ENCODE results near the gene ASCC2.
"Not testable (repeated sequence)": the region's sequence is repeated elsewhere in the genome, so short reads cannot be mapped to it uniquely, and the experiment has no call there.

The ASCC2 gene

DNA sequence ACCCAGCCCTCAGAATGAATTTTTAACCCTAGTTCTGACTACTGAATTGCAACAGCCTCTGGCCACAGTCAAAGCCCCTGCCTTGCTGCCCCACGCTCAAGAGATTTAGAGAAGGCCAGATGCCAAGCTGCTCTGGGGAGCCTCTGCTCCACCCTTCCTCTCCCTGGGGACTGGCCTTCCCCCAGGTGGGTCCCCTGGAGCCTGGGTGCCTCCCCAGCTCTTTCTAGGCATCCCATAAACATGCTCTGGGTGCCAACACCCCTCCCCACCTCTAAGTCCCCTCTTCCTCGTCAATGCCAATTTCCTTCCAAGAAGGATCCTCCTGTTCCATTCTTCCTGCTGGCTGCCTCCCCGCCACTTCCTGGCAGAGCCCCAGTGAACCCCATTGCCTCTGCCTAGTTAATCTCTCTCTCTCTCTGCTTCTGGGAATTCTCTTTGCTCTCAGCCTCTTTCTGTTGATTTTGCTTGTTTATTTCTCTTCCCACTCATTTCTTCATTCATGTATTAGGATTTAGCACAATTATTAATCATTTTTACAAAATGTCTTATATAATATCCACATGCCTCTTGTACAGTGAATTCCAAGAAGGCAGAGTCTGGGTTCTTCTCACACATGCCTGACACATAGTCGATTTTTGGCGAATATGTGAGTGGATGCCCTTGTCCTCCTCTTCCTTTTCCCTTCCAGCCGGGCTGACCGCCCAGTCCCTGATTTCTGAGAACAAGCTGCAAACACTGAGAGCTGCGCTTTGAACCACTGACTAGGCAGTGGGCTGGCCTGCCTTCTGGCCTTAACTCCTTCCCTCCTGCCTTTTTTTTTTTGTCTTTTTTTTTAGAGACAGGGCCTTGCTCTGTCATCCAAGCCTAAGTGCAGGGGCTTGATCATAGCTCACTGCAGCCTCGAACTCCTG is 53.4 kb downstream of the ASCC2 start:
- DNase-seq = no peak

DNA sequence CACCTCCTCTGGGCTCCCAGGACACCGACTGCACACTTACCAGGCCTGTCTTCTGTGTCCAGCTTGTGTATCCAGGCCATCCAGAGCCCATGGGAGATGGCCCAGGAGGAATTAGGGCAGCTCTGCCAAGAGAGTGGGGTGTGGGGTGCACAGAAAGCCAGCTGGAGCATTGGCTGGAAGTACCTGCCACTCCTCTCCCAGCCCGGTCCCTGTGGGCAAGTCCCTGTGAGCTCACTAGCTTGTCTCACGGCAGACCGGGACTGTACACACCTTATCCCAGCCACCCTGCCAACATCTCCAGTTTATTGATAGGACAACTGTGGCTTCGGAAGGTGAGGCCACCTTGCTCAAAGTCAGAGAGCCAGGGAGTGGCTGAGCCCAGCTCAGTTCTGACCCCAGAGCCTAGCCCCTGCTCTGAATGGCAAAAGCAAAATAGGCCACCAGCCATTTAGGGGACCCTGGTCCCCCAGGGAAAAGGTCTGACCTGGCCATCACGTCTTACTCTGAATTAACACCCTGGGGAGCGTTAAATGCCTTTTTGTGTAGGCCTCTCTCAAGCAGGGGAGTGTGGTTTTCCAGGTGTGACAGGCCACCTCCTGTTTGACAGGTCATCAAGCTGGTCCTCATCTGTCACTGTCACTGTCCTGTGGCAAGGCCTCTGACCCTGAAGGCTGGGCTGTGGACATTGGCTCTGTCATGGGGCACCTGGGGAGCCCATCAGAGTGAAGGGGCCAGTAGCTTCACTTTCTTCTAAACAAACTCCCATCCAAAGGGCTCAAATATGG is 55.8 kb downstream of the ASCC2 start:
- DNase-seq = no peak

DNA sequence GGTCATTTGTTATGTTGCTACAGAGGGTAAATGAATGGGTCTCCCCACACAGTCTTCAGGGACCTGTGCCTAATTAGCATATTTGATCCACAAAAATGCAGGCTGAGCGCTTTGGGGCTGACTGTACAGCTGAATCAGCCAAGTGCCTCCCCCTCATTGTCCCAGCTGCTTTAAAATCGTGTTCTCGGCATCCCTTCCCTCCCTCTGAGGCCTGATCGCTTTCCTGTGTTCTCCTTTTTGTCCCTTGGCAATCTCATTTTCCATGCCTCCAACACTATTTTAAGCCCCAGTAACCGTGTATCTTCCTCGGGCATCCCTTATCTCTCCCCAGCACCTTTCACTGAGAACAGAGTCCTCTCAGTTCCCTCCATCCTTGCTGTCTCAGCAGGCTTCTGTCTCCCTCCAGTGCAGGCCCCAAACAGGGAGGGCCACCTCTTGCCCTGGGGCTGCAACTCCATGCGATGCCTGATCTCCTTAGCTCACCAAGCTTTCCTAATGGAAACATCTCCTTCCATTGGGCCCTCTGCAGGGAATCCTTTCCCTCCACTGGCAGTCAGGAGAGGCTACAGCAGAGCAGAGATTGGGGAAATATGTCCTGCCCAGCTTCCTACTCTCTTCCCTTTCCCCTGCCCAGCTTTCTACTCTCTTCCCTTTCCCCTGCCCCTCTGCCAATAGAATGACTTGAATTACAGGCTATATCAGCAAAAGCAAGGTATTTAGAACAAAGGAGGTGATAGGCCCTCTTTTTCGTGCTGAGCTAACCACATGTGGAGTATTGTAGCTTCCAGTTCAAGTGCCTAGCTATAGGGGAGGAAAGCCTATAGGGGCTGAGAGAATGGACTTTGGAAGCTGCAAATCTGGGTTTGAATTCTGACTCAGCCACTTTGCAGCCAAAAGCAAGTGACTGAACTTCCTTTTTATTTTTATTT is 57.1 kb downstream of the ASCC2 start:
- DNase-seq = no peak

DNA sequence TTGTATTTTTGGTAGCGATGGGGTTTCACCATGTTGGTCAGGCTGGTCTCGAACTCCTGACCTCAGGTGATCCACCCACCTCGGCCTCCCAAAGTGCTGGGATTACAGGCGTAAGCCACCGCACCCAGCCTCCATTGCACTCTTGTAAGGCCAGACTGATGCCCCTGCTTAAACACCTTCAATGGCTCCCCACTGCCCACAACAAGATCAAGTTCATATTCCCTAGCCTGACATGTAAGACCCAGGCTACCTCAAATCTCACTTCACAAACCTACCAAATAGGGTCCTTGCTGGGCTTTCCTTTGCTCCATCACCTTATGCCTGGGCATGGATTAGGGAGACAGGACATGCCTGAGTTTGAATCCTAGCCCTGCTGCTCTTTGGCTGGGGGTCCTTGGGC is 57.9 kb downstream of the ASCC2 start:
- no peak for DNase-seq

DNA sequence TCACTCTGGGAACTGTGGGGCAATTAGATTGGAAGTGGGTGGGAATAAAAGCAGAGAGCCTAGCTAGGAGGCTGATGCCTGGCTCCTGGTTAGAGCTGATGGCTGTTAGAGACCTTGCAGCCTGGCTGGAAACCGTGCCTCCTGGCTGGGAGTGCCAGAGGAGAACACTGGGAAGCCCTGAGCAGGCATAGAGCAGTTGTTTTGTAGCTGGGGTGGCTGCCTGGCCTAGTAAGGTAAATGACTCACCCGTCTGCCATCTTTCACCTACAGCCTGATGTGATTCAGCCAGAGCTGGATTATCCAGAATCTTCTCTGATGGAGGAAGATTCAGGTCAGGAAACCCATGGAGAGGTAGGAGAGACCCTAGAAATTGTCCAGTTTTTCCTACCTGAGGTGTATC is 64.8 kb downstream of the ASCC2 start:
- DNase-seq = no peak

DNA sequence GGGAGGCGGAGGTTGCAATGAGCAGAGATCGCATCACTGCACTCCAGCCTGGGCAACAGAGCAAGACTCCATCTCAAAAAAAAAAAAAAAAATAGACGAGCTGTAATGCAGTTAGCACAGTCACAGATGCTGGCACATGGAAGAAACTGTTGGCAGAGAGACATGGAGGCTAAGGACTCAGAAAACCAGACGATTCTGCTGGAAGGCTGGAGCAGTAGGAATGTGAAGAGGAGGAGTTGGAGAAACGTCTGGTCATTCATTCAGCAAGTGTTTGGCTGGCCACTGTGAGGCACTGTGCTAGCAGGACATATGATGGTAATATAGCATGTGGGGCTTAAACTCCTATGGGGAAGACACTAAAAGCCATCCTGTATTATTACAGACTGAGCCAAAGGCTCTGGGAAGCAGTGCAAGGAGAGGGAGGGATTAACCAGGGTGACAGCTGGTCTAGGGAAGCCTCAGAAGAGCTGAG is 65.9 kb downstream of the ASCC2 start:
- peak; percentile 35 to 46 for DNase-seq

DNA sequence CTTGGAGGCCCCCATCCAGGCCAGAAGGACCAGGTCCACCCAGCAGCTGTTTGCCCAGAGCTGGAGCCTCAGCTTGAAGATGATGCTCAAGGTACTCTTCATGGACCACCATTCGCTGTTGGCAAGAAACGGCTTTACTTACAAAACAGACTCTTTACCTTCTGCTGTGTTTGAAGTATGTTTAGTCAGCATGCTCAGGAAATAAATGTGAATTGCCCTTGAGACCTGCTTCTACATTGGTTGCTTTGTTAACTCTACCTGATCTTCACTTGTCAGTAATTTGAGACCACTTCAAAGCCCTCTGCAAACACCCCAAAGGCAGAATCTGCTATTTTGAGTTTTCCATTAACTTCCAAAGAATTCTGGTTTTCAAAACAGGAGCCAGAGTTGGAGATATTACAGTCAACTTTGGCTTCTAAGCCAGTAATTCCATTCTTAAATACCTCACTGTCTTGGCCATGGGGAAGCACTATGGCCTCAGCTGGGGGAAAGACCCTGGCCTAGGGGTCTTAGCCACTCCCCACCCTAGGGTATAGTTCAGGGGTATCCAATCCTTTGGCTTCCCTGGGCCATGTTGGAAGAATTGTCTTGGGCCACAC is 68.3 kb downstream of the ASCC2 start:
- DNase-seq = no peak

DNA sequence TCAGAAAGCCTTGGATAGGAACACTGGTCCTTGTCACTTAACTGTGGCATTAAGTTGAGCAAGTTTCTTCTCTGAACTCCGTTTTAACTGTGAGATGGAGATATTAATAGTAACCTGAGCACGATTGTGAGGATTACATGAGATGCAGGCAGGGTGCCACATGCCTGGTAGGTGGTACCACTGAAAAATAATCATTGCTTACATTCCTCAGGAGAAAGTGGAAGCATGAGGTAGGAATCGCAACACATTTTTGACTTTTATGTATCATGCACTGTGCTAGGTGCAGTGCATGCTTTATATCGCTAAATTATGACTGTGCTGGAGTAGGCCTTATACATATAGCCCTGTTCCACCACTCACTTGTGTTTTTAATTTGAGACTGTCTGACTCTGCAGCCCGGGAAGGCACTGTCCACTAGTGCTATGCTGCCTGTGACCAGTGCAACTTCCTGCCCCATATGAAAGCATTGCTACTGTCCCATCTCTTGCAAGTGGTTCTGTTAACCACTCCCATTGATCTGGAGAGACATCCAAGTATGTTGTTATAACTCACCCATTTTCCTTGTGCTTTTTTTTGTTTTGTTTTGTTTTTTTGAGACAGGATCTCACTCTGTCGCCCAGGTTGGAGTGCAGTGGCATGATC is 69.9 kb downstream of the ASCC2 start:
- DNase-seq = peak in 1 of 2 experiments; percentile 8

DNA sequence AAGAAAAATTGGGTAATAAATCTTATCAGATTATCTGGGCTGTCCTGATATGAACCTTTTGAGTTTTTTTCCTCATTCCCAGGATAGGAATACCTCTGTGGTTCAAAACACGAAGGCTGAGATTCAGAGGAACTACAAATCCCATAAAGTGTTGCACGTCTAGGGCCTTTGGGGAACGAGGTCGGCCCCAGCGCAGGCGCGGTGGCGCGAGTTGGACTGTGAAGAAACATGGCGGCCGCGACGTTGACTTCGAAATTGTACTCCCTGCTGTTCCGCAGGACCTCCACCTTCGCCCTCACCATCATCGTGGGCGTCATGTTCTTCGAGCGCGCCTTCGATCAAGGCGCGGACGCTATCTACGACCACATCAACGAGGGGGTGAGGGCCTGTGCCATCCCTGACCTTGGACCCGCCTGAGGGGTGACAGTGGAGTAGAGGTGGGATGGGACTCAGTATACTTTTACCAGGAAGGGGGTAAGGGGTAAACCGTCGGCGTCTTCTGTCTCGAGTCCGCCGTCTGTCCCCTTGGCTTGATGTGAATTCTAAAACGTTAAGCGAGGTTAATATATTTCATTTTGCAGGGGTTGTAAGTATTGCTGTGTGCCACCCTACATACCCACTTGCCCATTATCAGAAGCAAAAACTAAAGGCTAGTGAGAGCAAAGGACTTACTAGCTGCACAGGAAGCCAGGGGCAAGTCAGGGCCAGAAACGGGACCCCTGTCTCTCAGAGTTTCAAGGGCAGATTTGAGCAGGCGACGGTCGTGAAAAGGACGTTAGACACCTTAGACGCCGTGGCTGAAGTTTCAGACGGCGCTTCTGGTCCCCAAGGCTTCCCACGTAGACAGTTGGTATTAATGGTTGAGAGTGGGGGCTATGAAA is 70.7 kb downstream of the ASCC2 start, which contains the start of gene UQCR10:
Gene UQCR10, plus strand, starts transcription at position 199 of the 881 bp plus-strand sequence. Its CDS starts 30 bp downstream, at position 229.
- peak; percentile 83 to 92 for DNase-seq

DNA sequence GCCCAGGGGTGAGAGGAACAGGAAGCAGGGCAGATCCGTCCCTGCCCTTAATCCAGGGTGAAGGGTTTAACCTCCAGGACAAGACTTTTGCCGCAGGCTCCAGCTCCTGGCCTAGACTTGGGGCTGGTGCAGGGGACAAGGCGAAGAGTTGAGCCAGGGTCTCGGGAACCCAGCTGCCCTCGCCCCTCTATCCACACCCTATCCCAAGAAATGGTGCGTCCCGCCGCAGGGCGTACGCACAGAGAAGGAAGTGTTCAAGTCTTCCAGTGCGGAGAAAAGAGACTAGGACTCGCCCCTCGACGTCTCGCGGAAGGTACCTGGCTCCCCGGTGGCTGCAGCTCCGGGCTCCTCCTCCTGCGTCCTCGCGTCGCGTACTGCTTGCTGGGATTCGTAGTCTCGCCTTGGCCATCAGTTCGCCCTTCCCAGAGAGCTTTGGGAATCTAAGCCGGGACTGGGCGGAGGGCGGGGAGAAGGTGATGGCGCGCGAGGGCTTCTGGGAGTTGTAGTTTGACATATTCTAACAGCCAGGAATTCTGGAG is 71.4 kb downstream of the ASCC2 start, which contains the start of gene ZMAT5:
Gene ZMAT5, minus strand, starts transcription at position 376 of the 539 bp plus-strand sequence. CDS start 18,463 bp downstream, outside the sequence.
- DNase-seq = peak; percentile 94 to 96

DNA sequence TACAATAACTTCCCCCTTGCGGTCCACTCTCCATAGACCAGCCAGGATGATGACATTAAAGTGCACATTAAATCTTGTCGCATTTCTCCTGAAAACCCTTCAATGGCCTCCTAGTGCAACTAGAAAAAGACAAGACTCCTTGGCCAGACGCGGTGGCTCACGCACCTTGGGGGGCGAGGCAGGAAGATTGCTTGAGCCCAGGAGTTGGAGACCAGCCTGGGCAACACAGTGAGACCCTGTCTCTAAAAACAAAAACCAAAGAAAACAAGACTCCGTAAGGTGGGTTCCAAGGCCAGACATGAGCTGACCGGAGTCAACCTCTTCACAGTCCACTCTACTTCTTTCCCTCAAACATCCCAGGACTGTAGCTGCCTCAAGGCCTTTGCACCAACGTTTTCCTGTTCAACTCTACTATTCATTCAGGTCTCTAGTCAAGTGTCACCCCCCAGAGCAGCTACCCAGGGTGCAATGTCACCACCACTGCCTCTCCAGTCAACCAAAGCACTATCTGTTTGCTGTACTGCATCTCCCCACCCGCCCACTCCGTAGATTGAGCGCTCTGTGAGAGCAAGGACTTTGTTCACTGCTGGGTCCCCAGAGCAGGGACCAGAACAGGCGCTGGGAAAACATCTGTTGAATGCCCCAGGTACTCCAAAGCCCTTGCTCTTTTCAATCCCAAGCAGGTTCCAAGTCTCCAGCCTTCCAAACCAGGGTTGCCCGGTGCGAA is 72.0 kb downstream of the ASCC2 start:
- no peak for DNase-seq

DNA sequence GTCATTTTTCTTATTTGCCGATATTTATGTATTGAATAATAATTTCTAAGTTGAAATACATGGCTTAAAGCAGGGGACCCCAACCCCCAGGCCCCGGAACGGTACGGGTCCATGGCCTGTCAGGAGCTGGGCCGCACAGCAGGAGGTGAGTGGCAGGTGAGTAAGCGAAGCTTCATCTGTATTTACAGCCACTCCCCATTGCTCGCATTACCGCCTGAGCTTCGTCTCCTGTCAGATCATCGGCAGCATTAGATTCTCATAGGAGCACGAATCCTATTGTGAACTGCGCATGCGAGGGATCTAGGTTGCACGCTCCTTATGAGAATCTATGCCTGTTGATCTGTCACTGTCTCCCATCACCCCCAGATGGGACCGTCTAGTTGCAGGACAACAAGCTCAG is 75.8 kb downstream of the ASCC2 start:
- DNase-seq = no peak

DNA sequence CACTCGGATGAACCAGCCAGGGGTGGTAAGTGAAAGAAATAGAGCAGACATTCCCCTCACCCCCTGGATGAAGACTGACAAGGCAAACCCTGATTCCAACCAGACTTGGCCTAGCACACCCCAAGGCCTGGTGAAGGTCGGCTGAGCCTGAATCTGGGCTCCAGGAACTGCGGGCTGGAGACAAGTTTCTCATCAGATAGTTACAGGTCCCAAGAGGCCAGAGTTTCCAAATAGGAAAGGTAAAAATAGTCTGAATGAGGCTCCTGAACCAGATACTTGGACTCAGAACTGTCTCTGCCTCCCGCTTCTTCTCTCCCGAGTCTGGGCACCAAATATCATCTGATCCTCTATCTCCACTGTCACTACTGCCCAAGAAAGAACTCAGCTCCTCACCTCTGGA is 79.1 kb downstream of the ASCC2 start:
- no peak for DNase-seq

DNA sequence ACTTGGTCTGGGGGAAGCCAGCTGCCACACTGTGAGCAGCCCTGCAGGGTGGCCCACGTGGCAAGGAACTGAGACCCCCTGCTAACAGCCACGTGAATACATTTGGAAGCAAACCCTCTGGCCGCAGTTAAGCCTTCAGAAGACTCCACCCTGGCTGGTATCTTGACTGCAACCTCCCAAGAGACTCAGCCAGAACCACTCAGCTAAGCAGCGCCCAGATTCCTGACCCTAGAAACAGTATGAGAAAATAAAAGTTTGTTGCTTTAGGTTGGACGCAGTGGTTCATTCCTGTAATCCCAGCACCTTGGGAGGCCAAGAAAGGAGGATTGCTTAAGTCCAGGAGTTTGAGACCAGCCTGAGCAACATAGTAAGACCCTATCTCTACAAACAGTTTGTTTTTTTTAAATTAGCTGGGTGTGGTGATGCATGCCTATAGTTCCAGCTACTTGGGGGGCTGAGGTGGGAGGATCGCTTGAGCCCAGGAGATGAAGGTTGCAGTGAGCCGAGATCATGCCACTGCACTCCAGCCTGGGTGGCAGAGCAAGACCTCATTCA is 79.9 kb downstream of the ASCC2 start:
- DNase-seq = no peak

DNA sequence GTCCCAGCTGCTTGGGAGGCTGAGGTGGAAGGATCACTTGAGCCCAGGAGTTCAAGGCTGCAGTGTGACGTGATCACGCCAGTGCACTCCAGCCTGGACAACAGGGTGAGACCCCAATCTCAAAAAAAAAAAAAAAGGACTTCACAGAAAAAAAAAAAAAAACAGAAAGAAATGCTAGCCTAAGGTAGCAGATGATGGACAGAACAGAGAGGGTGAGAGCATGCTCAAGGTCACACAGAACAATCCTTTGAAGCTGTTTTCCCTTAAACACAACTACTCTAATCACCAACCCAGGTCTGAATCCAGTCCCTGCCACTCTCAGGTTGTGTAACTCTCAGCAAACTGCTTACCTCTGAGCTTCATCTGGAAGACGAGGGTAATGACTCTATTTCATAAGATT is 81.0 kb downstream of the ASCC2 start:
- no peak for DNase-seq

DNA sequence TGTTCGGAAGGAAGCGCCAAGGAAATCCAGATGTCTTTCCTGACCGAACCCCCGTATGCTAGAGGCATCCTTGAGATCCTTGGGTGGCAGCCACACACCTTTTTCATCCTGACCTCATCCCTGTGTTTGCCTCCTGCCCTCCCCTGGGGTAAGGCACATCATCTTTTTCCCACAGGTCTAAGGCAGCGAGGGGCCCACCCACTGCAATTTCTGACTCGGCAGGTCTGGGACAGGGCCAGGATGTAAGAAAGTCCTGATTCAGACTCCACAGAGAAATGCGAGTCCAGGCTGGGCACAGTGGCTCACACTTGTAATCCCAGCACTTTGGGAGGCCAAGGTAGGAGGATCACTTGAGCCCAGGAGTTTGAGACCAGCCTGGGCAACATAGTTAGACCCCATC is 81.7 kb downstream of the ASCC2 start:
- DNase-seq = no peak

DNA sequence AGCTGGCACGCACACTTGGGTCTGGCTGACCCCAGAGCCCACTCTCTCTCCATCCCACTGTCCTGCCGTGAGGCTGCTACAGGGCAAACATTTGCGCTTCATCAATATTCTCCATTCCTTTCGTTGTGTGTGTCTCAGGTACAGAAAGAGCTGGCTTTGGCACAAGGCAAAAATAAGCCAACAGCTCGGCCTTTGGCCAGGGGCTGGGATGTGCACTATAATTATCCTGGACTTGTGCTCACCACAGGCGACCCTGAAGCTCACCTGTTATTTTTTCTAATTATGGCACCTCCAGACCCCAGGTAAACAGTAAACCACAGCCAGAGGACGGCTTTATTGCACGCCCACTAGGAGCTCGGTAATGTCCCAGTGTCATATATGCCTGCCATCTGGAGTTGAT is 82.2 kb downstream of the ASCC2 start:
- no peak for DNase-seq

DNA sequence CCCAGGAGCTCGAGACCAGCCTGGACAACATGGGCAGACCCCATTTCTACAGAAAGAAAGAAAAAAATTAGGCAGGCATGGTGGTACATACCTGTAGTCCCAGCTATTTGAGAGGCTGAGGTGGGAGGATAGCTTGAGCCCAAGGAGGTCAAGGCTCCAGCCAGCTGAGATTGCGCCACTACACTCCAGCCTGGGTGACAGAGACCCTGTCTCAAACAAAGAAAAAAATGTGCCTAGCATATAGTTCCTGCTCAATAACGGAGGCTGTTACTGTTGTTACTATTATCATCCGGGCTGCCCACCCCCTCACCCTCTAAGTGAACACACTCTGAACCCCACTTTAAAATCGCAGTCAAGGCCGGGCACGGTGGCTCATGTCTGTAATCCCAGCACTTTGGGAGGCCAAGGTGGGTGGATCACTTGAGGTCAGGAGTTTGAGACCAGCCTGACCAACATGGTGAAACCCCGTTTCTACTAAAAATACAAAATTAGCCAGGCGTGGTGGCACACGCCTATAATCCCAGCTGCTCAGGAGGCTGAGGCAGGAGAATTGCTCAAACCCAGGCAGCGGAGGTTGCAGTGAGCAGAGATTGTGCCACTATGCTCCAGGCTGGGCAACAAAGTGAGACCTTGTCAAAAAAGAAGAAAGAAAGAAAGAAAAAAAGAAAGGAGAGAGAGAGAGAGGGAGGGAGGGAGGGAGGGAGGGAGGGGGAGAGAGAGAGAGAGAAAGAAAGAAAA is 83.2 kb downstream of the ASCC2 start:
- not testable (repeated sequence) for DNase-seq
